Measurements from ENCODE around the gene VWA3B. TPM values are rescaled to one million over a fixed set of nuclear protein-coding genes. Genes with fewer than 3 reads are reported as not detected.
"Not testable (repeated sequence)": the region's sequence is repeated elsewhere in the genome, so short reads cannot be mapped to it uniquely, and the experiment has no call there.

Gene VWA3B
- total RNA-seq, 2 experiments from 2014 or later = not detected

DNA sequence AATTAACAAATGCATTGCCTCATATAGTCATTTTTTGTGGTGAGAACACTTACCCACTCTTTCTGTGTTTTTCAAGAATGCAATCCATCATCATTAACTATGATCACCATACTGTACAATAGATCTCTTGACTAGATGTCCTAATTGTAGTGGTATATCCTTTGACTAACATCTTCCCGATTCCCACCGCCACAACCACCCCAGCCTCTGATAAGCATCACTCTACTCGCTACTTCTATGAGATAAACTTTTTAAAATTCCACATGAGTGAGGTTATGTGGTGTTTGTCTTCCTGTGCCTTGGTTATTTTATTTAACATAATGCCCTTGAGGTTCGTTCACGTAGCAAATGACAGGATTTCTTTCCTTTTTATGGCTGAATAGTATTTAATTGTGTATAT lies 6.6 kb downstream of the VWA3B start:
- no peak for DNase-seq
- no peak overlapping the region for H3K4me3 Mint-ChIP-seq
- ChIA-PET POLR2A (no interaction called here), CTCF (no interaction called here)
- no peaks in the 10 kb centered on the region for H3K4me1 Mint-ChIP-seq
- peaks cover 5% of the 10 kb centered on the region for H3K36me3 Mint-ChIP-seq (ENCODE audit: low read depth)
- peaks cover 14% of the 10 kb centered on the region for H3K9me3 Mint-ChIP-seq
- no peak overlapping the region for H3K27ac Mint-ChIP-seq
- peaks cover 22% of the 10 kb centered on the region for H3K27me3 Mint-ChIP-seq

DNA sequence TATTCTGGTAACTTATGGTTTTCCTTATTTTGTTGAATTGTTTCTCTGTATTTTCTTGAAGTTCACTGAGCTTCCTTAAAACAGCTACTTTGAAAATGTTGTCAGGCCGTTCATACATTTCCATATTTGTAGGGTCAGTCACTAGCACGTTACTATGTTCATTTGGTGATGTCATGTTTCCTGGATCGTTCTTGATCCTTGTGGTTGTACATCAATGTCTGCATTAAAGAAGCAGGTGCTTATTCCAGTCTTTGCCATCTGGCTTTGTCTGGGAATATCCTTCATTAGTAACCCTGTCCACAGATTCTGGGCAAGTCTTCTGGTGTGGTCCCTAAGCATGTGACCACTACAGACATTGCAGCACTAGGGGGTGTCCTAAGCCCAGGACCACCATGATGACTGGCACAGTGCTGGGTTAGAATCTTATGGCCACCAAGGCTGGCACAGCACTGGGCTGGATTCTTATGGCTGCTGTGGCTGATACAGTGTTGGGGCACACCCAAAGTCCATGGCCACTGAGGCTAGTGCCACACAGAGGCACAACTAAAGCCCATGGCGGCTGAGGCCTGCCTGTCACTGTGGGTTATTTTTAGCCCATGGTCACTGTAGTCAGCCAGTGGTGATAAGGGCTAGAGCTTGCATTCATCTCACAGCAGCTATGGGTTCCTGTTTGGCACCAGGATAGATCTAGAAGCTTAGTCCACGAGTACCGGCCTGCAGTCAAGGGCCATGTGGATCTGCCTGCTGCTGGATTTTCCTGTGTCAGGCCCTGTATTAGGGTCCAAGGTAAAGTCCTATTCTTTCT lies 13.2 kb downstream of the VWA3B start:
- Mint-ChIP-seq H3K27ac (no peak overlapping the region), H3K4me1 (no peaks in the 10 kb centered on the region), H3K4me3 (no peak overlapping the region), H3K27me3 (peaks cover 24% of the 10 kb centered on the region), H3K36me3 (ENCODE audit: low read depth) (peaks cover 5% of the 10 kb centered on the region), H3K9me3 (peaks cover 16% of the 10 kb centered on the region)
- ChIA-PET CTCF (no interaction called here), POLR2A (no interaction called here)
- DNase-seq = no peak

DNA sequence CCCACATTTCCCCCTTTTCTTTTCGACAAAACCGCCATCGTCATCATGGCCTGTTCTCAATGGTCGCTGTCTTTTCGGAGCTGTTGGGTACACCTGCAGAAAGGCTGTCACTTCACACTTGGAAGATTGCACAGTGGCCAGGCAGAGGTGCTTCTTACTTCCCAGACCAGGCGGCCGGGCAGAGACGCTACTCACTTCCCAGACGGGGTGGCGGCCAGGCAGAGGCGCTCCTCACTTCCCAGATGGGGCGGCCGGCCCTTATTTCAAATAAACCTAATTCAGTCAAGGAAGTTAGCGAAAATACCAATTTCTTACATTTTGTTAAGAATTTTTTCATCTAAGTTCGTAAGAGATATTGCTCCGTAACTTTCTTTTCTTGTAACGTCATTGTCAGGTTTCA lies 15.3 kb downstream of the VWA3B start:
- H3K9me3 Mint-ChIP-seq; H3K27ac Mint-ChIP-seq; POLR2A ChIA-PET; H3K36me3 Mint-ChIP-seq (ENCODE audit: low read depth); H3K4me3 Mint-ChIP-seq; CTCF ChIA-PET; DNase-seq; H3K4me1 Mint-ChIP-seq: not testable (repeated sequence)
- H3K27me3 Mint-ChIP-seq = peaks cover 17% of the 10 kb centered on the region

DNA sequence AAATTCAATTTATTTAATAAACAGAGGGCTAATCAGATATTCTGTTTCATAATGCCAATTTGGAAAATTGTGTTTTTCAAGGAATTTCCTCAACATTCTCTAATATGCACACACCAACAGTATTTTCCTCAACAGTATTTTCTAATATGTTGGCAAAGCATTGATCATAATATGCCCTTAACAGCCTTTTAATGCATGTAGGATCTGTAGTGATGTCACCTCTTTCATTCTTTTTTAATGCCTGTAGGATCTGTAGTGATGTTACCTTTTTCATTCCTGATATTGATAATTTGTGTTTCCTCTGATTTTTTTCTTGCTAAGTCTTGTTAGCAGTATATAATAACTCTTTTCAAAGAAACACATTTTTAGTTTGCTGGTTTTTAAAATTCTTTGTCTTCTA lies 15.9 kb downstream of the VWA3B start:
- H3K27me3 Mint-ChIP-seq = peaks cover 15% of the 10 kb centered on the region
- H3K4me3 Mint-ChIP-seq = no peak overlapping the region
- no peak overlapping the region for H3K27ac Mint-ChIP-seq
- no peaks in the 10 kb centered on the region for H3K4me1 Mint-ChIP-seq
- CTCF ChIA-PET = no interaction called here
- POLR2A ChIA-PET = no interaction called here
- DNase-seq = no peak
- no peaks in the 10 kb centered on the region for H3K36me3 Mint-ChIP-seq (ENCODE audit: low read depth)
- peaks cover 8% of the 10 kb centered on the region for H3K9me3 Mint-ChIP-seq

DNA sequence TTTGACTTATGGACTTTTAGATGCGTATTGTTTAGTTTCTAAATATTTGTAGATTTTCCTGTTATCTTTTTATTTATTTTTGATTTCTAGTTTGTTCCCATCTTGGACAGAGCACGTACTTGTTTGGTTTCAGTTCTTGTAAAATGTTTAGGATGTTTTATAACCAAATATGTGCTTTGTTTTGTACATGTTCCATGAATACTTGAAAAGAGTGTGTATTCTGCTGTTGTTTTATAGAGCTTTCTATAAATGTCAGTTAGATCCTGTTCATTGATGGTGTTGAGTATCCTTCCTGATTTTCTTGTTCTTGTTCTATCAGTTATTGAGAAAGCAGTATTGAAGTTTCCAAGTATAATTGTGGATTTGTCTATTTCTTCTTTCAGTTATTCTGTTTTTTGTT lies 21.1 kb downstream of the VWA3B start:
- DNase-seq = no peak
- H3K9me3 Mint-ChIP-seq = peaks cover 3% of the 10 kb centered on the region
- POLR2A ChIA-PET = no interaction called here
- no peak overlapping the region for H3K27ac Mint-ChIP-seq
- H3K27me3 Mint-ChIP-seq = peaks cover 30% of the 10 kb centered on the region
- H3K4me1 Mint-ChIP-seq = no peaks in the 10 kb centered on the region
- peaks cover 3% of the 10 kb centered on the region for H3K36me3 Mint-ChIP-seq (ENCODE audit: low read depth)
- CTCF ChIA-PET = no interaction called here
- H3K4me3 Mint-ChIP-seq = no peak overlapping the region

DNA sequence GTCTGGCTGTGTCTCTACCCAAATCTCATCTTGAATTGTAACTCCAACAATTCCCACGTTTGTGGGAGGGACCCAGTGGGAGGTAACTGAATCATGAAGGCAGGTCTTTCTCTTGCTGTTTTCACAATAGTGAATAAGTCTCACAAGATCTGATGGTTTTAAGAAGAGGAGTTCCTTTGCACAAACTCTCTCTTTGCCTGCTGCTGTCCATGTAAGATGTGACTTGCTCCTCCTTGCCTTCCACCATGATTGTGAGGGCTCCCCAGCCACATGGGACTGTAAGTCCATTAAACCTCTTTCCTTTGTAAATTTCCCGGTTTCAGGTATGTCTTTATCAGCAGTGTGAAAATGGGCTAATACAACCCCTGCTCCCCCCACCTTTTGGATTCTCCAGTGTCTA lies 23.8 kb downstream of the VWA3B start:
- no peaks in the 10 kb centered on the region for H3K4me1 Mint-ChIP-seq
- no peak for DNase-seq
- H3K9me3 Mint-ChIP-seq = peaks cover 3% of the 10 kb centered on the region
- no peak overlapping the region for H3K4me3 Mint-ChIP-seq
- ChIA-PET POLR2A (no interaction called here), CTCF (no interaction called here)
- H3K27ac Mint-ChIP-seq = no peak overlapping the region
- peaks cover 30% of the 10 kb centered on the region for H3K27me3 Mint-ChIP-seq
- peaks cover 3% of the 10 kb centered on the region for H3K36me3 Mint-ChIP-seq (ENCODE audit: low read depth)

DNA sequence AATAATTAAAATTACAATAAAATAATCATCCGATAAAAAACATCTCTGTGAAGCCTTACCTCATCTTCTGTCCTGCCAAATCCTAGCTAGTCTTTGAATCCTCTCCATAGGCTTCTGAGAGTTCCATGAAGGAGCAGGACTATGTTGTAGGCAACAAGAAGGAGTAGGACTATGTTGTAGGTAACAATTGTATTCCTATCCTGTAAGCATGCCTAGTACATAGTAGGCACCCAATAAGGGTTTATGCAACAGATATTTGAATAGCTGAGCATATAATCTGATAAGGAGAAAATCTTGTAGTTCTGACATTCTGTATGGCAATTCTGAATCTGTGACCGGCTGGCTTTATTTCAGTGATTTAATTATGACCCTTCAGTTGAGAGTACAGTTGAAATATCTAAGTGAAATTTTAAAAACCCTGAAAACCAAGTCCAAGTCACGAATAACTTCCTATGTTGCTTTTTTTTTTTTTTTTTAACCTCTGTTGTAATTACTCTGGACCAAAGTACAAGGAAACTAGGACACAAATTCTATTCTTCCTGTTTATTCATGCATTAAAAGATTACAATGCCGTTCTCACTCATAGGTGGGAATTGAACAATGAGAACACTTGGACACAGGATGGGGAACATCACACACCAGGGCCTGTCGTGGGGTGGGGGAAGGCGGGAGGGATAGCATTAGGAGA lies 27.8 kb downstream of the VWA3B start:
- Mint-ChIP-seq H3K4me1 (no peaks in the 10 kb centered on the region), H3K27ac (no peak overlapping the region), H3K27me3 (peaks cover 36% of the 10 kb centered on the region), H3K9me3 (peaks cover 3% of the 10 kb centered on the region), H3K4me3 (no peak overlapping the region), H3K36me3 (ENCODE audit: low read depth) (peaks cover 3% of the 10 kb centered on the region)
- no peak for DNase-seq
- POLR2A ChIA-PET = no interaction called here
- CTCF ChIA-PET = no interaction called here

DNA sequence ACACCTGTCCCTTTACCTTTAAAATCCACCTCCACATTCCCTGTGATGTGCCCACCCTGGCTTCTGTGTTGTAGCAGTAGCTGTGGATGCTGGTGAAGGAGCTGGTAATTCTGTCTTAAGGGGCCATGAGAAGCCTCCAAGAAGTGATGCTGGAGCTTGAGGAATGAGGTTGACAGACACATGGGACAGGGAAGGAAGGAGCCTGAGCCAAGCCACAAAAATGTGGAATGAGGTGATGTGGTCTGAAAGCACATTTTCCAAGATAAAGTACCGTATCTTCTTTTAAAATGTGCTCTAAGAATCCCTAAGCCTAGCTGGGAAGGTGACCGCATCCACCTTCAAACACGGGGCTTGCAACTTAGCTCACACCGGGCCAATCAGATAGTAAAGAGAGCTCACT lies 31.2 kb downstream of the VWA3B start:
- Mint-ChIP-seq H3K36me3 (ENCODE audit: low read depth) (no peaks in the 10 kb centered on the region), H3K9me3 (no peaks in the 10 kb centered on the region), H3K27ac (no peak overlapping the region), H3K4me3 (no peak overlapping the region), H3K4me1 (peaks cover under 1% of the 10 kb centered on the region), H3K27me3 (peaks cover 26% of the 10 kb centered on the region)
- ChIA-PET CTCF (interaction anchor here (1.3 kb wide), 1 partner anchor 311 kb away, joined by 3 read pairs; no protein-coding TSS in a partner anchor), POLR2A (no interaction called here)
- no peak for DNase-seq

DNA sequence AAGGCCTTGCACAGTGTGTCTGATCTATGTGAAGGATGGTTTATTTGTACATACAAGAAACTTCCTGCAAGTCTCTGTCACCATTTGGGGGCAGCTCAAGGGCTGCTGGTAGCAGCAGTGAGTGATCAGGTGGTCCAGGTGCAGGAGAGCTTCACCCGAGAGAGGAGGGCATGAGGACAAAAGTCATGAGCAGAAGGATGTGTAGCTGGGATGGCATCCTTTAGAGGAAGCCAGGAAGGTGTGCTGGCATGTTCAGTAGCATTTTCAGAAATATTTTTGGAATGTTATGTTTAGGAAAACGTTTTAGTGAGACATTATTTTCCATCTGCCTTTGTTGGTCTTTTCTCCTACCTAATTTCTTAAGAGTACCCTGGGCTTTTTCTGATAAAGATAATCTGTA lies 31.9 kb downstream of the VWA3B start:
- ChIA-PET CTCF (interaction anchor here (1.3 kb wide), 1 partner anchor 312 kb away, joined by 3 read pairs; no protein-coding TSS in a partner anchor), POLR2A (no interaction called here)
- no peak for DNase-seq

DNA sequence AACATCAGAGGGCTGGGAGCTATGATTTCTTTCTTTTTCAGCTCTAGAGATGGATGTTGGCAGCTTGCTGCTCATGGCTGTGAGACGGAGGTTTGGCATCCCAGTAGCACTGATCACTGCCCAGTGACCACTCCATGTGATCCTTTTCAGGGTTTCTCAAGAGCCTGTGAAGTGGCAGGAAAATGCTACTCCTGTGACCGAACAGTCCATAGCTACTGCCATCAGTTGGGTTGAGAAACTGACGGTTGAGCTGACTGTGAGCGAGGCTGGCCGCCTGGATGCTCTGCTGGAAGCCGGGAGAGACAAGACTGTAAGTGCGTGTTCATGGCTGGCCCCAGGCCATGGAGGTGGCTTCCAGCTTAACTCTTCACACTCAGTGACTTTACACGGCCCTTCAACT lies 34.2 kb downstream of the VWA3B start:
- Mint-ChIP-seq H3K9me3 (no peaks in the 10 kb centered on the region), H3K27me3 (peaks cover 30% of the 10 kb centered on the region), H3K36me3 (ENCODE audit: low read depth) (no peaks in the 10 kb centered on the region), H3K27ac (no peak overlapping the region), H3K4me3 (no peak overlapping the region), H3K4me1 (peaks cover 5% of the 10 kb centered on the region)
- ChIA-PET POLR2A (no interaction called here), CTCF (no interaction called here)
- DNase-seq = no peak

More for the DNA sequence above, 31.9 kb downstream of the VWA3B start:
- Mint-ChIP-seq H3K4me3 (no peak overlapping the region), H3K36me3 (ENCODE audit: low read depth) (no peaks in the 10 kb centered on the region), H3K4me1 (peaks cover 5% of the 10 kb centered on the region), H3K27me3 (peaks cover 28% of the 10 kb centered on the region), H3K9me3 (no peaks in the 10 kb centered on the region), H3K27ac (no peak overlapping the region)

DNA sequence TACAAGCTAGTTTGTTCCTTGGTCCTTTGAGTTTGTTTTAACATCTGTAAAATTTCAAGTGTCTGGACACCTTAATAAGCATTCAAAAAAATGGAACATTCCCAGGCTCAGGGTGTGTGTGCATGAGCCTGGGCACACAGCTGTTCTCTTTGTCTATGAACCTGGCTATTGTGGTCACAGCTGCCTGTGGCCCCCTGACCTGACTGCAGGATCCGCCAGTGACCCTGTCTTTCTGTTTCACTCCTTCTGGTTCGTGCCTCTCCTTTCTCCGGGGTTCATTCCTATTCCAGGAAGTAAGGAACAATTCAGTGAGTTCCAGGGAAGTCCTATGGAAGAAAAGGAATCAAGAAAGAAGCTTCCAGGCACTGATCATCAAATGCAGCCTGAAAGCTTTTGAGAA lies 35.6 kb downstream of the VWA3B start:
- ChIA-PET CTCF (no interaction called here), POLR2A (no interaction called here)
- no peaks in the 10 kb centered on the region for H3K36me3 Mint-ChIP-seq (ENCODE audit: low read depth)
- H3K4me3 Mint-ChIP-seq = no peak overlapping the region
- H3K9me3 Mint-ChIP-seq = no peaks in the 10 kb centered on the region
- H3K27me3 Mint-ChIP-seq = peaks cover 30% of the 10 kb centered on the region
- H3K27ac Mint-ChIP-seq = no peak overlapping the region
- no peak for DNase-seq
- H3K4me1 Mint-ChIP-seq = peaks cover 5% of the 10 kb centered on the region

DNA sequence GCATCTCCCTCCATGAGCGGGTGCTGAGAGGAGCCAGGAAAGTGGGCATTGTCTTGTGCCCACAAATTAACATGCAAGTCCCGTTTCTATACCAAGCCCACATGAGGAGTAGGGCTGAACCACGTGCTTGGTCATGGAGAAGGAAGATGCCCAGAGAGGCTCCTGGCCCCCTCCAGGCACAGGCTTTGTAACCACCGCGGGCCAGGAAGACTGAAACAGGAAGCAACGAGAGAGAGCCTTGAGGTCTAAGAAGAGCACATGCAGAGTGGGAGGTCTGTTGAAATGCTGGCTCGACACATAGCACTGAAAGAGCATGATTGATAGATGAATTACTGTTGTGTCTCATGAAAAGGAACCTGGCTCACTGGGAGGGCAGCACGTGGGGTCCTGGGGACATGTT lies 36.3 kb downstream of the VWA3B start:
- H3K27me3 Mint-ChIP-seq = peaks cover 29% of the 10 kb centered on the region
- no peak overlapping the region for H3K27ac Mint-ChIP-seq
- H3K4me1 Mint-ChIP-seq = peaks cover 5% of the 10 kb centered on the region
- POLR2A ChIA-PET = no interaction called here
- no peaks in the 10 kb centered on the region for H3K36me3 Mint-ChIP-seq (ENCODE audit: low read depth)
- H3K4me3 Mint-ChIP-seq = no peak overlapping the region
- no peaks in the 10 kb centered on the region for H3K9me3 Mint-ChIP-seq
- CTCF ChIA-PET = no interaction called here
- DNase-seq = no peak

DNA sequence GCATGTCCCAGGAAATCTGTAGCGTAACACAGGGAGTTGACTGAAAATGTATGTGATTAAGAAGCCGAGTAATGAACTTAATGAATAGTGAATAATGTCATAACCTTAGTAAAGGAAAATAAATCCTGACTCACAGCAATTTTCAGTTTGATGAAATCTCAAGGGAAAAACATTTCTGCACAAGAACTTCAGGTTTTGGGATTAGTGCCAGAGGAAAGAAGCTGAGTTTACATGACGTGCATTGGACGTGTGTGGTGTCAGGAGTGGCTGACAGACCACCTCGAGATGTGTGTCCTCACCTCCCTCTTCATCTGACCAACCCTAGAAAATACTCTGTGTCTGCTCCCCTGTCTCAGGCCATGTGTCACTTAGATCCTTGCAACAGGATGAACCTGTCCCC lies 39.1 kb downstream of the VWA3B start:
- no peak overlapping the region for H3K4me3 Mint-ChIP-seq
- H3K36me3 Mint-ChIP-seq (ENCODE audit: low read depth) = no peaks in the 10 kb centered on the region
- H3K27ac Mint-ChIP-seq = no peak overlapping the region
- no peaks in the 10 kb centered on the region for H3K9me3 Mint-ChIP-seq
- DNase-seq = no peak
- peaks cover 25% of the 10 kb centered on the region for H3K27me3 Mint-ChIP-seq
- ChIA-PET CTCF (no interaction called here), POLR2A (no interaction called here)
- H3K4me1 Mint-ChIP-seq = peaks cover 5% of the 10 kb centered on the region

Data from activated CD4-positive, alpha-beta memory T cell treated with anti-CD3 and anti-CD28 coated beads, Interleukin-2, amount 10 ng/mL, durations not matched to agents 7 days and 5 days (primary cell).